ENCODE data around the gene NUMA1. TPM values are rescaled to one million over a fixed set of nuclear protein-coding genes. Genes with fewer than 3 reads are reported as not detected.
A peak's percentile ranks its signal among the peaks of the same experiment; 100 is the strongest.

NUMA1 gene
- total RNA-seq, 2 donors from 2014 or later: 130 to 132 TPM

DNA sequence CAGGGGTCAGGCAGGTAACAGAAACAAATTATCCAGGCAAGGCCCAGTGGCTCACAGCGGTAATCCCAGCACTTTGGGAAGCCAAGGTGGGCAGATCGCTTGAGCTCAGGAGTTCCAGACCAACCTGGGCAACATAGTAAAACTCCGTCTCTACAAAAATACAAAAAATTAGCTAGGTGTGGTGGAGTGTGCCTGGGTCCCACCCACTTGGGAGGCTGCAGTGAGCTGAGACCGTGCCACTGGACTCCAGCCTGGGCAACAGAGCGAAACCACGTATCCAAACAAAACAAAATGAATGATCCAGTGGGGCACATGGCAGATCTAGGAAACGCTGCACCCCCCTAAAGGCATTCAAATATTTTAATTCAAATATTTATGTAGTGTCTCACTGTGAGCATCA is 9.9 kb downstream of the NUMA1 start:
- peak overlapping the region; percentile 67 for H3K27ac Mint-ChIP-seq
- Histone ChIP-seq H3K9ac (ENCODE audit: extremely low read depth, low read length, poor library complexity, severe bottlenecking) (no peak overlapping the region), H3K27me3 (ENCODE audit: control insufficient read depth, insufficient read depth, low read length, poor library complexity, severe bottlenecking) (no peaks in the 10 kb centered on the region), H3K4me1 (ENCODE audit: control insufficient read depth, insufficient read depth, low read length) (peaks cover 6% of the 10 kb centered on the region), H3K36me3 (ENCODE audit: control insufficient read depth, insufficient read depth, low read length) (peaks cover 13% of the 10 kb centered on the region), H3K4me3 (ENCODE audit: low read length) (no peak overlapping the region), H3K9me3 (ENCODE audit: control insufficient read depth, low read length) (no peaks in the 10 kb centered on the region), H3K27ac (ENCODE audit: low read depth, low read length) (no peak overlapping the region)
- H3K27me3 Mint-ChIP-seq (ENCODE audit: insufficient read depth): no peaks in the 10 kb centered on the region
- no peaks in the 10 kb centered on the region for H3K9me3 Mint-ChIP-seq
- peaks cover 10% of the 10 kb centered on the region for H3K36me3 Mint-ChIP-seq (ENCODE audit: low read depth)
- 95 to 100% methylated on average over 2 to 7 of the region's 7 CpGs for WGBS, 2 experiments (ENCODE audit: insufficient coverage in 1 of 2, insufficient read length in 1 of 2)
- H3K4me3 Mint-ChIP-seq: no peak overlapping the region
- no peak for DNase-seq
- peaks cover 45% of the 10 kb centered on the region for H3K4me1 Mint-ChIP-seq
- TF ChIP-seq, protein P1, sequence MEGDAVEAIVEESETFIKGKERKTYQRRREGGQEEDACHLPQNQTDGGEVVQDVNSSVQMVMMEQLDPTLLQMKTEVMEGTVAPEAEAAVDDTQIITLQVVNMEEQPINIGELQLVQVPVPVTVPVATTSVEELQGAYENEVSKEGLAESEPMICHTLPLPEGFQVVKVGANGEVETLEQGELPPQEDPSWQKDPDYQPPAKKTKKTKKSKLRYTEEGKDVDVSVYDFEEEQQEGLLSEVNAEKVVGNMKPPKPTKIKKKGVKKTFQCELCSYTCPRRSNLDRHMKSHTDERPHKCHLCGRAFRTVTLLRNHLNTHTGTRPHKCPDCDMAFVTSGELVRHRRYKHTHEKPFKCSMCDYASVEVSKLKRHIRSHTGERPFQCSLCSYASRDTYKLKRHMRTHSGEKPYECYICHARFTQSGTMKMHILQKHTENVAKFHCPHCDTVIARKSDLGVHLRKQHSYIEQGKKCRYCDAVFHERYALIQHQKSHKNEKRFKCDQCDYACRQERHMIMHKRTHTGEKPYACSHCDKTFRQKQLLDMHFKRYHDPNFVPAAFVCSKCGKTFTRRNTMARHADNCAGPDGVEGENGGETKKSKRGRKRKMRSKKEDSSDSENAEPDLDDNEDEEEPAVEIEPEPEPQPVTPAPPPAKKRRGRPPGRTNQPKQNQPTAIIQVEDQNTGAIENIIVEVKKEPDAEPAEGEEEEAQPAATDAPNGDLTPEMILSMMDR (conservative IDR thresholded peaks at IDR 0.05): no peak

DNA sequence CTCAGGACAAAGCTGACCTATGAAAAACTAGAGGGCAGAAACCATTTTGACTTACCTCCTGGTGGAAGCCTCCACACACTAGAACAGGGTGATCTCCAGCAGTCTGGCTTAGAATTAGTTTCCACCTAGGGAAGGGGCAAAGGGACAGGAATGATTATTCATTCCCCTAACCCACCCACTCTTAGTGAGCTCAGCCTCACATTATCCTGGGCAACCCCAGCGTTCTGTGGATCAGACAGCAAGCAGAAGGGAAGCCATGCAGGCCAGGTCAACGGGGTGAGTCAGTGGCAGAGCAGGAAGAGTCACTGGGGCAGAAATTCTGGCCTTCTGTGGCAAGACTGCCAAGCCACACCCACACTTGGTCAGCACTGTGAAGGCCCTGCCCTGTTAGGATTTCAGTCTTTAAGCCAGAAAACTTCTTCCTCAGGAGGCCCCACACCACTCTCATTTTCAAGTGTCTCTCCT is 10.5 kb downstream of the NUMA1 start:
- Histone ChIP-seq H3K4me1 (ENCODE audit: control insufficient read depth, insufficient read depth, low read length) (peaks cover 6% of the 10 kb centered on the region), H3K9ac (ENCODE audit: extremely low read depth, low read length, poor library complexity, severe bottlenecking) (no peak overlapping the region), H3K36me3 (ENCODE audit: control insufficient read depth, insufficient read depth, low read length) (peaks cover 14% of the 10 kb centered on the region), H3K27ac (ENCODE audit: low read depth, low read length) (no peak overlapping the region), H3K9me3 (ENCODE audit: control insufficient read depth, low read length) (no peaks in the 10 kb centered on the region), H3K4me3 (ENCODE audit: low read length) (no peak overlapping the region), H3K27me3 (ENCODE audit: control insufficient read depth, insufficient read depth, low read length, poor library complexity, severe bottlenecking) (no peaks in the 10 kb centered on the region)
- H3K36me3 Mint-ChIP-seq (ENCODE audit: low read depth): peaks cover 10% of the 10 kb centered on the region
- H3K4me1 Mint-ChIP-seq: peaks cover 45% of the 10 kb centered on the region
- DNase-seq: peak; percentile 65
- no peak overlapping the region for H3K4me3 Mint-ChIP-seq
- TF ChIP-seq, protein P1 (conservative IDR thresholded peaks at IDR 0.05): no peak
- no peaks in the 10 kb centered on the region for H3K27me3 Mint-ChIP-seq (ENCODE audit: insufficient read depth)
- WGBS, 2 experiments (ENCODE audit: insufficient coverage in 1 of 2, insufficient read length in 1 of 2): 40 to 54% methylated on average over 1 to 2 of the region's 2 CpGs
- no peaks in the 10 kb centered on the region for H3K9me3 Mint-ChIP-seq
- H3K27ac Mint-ChIP-seq: peak overlapping the region; percentile 67

- Histone ChIP-seq H3K9ac (ENCODE audit: extremely low read depth, low read length, poor library complexity, severe bottlenecking) (no peak overlapping the region), H3K27ac (ENCODE audit: low read depth, low read length) (no peak overlapping the region), H3K36me3 (ENCODE audit: control insufficient read depth, insufficient read depth, low read length) (peaks cover 14% of the 10 kb centered on the region), H3K9me3 (ENCODE audit: control insufficient read depth, low read length) (no peaks in the 10 kb centered on the region), H3K4me3 (ENCODE audit: low read length) (no peak overlapping the region), H3K27me3 (ENCODE audit: control insufficient read depth, insufficient read depth, low read length, poor library complexity, severe bottlenecking) (no peaks in the 10 kb centered on the region), H3K4me1 (ENCODE audit: control insufficient read depth, insufficient read depth, low read length) (peaks cover 6% of the 10 kb centered on the region)
- peaks cover 45% of the 10 kb centered on the region for H3K4me1 Mint-ChIP-seq
- DNase-seq: no peak
- H3K27ac Mint-ChIP-seq: peak overlapping the region; percentile 26
- H3K27me3 Mint-ChIP-seq (ENCODE audit: insufficient read depth): no peaks in the 10 kb centered on the region
- no peak overlapping the region for H3K4me3 Mint-ChIP-seq
- peaks cover 10% of the 10 kb centered on the region for H3K36me3 Mint-ChIP-seq (ENCODE audit: low read depth)
- H3K9me3 Mint-ChIP-seq: no peaks in the 10 kb centered on the region
- TF ChIP-seq, protein P1 (conservative IDR thresholded peaks at IDR 0.05): no peak
These were observed 11.1 kb downstream of the NUMA1 start for GRCh38 chr11:72069200-72069599.
